ENCODE data around the gene NPAS3. TPM values are rescaled to one million over a fixed set of nuclear protein-coding genes. Genes with fewer than 3 reads are reported as not detected.

NPAS3 gene
- total and polyA plus RNA-seq, 2 of the 8 experiments (the other 6 are each of a cell fraction or from before 2014, with no cell fraction given): 0.11 to 0.60 TPM

GRCh38 chr14:33201116-33201515, 262.4 kb downstream of the NPAS3 start:
- Histone ChIP-seq H3K4ac (replicated peaks; ENCODE audit: insufficient read length, low read depth, low read length) (no peak overlapping the region), H3K9me3 (ENCODE audit: insufficient read depth in 2 of 2, low read depth in 1 of 2, low read length in 1 of 2) (peaks cover 6 to 9% of the 10 kb centered on the region in 2 experiments; a peak in 3 of 4 replicates), H4K8ac (ENCODE audit: extremely low read depth, insufficient read depth, low read length) (no peak overlapping the region), H2BK20ac (ENCODE audit: low read length) (no peak overlapping the region), H2BK15ac (ENCODE audit: low read length) (no peak overlapping the region), H2BK12ac (ENCODE audit: low read depth, low read length) (no peak overlapping the region), H3K23me2 (ENCODE audit: low read depth, low read length) (no peaks in the 10 kb centered on the region), H3K23ac (ENCODE audit: insufficient read length) (no peak overlapping the region), H3K79me2 (ENCODE audit: control insufficient read depth in 1 of 2, insufficient read depth in 2 of 2, low read length in 2 of 2) (no peaks in the 10 kb centered on the region), H3K4me2 (ENCODE audit: insufficient read depth in 1 of 2, low read depth in 2 of 2, low read length in 2 of 2) (no peak overlapping the region), H4K5ac (ENCODE audit: insufficient read length, low read depth, low read length) (no peak overlapping the region), H4K20me1 (replicated peaks in 1 of 2; ENCODE audit: control insufficient read depth in 1 of 2, insufficient read depth in 2 of 2, low read length in 2 of 2) (no peaks in the 10 kb centered on the region), H3K4me3 (ENCODE audit: extremely low read depth in 1 of 4, insufficient read depth in 2 of 4, low read depth in 3 of 4, low read length in 4 of 4) (no peak overlapping the region), H3K4me1 (replicated peaks in 1 of 4; ENCODE audit: control insufficient read depth in 3 of 4, insufficient read depth in 4 of 4, low read length in 3 of 4) (no peaks in the 10 kb centered on the region), H3K56ac (replicated peaks; ENCODE audit: insufficient read length, low read depth, low read length) (no peak overlapping the region), H3K18ac (ENCODE audit: extremely low read depth, low read length) (no peak overlapping the region), H2BK5ac (ENCODE audit: low read depth, low read length) (no peak overlapping the region), H3K9ac (replicated peaks in 1 of 4; ENCODE audit: extremely low read depth in 1 of 4, low read depth in 3 of 4, low read length in 3 of 4) (no peak overlapping the region), H3K27me3 (replicated peaks in 1 of 4; ENCODE audit: control insufficient read depth in 3 of 4, extremely low read depth in 1 of 4, insufficient read depth in 3 of 4, low read length in 3 of 4) (no peaks in the 10 kb centered on the region), H2AK5ac (ENCODE audit: low read depth, low read length) (no peak overlapping the region), H4K91ac (replicated peaks; ENCODE audit: insufficient read length, low read length) (no peak overlapping the region), H2AFZ (ENCODE audit: low read length) (no peak overlapping the region), H3K14ac (ENCODE audit: insufficient read length) (no peak overlapping the region), H2BK120ac (replicated peaks; ENCODE audit: low read depth, low read length) (no peak overlapping the region), H3K27ac (ENCODE audit: low read depth, low read length) (no peak overlapping the region), H3K79me1 (ENCODE audit: low read depth, low read length) (no peaks in the 10 kb centered on the region), H3K36me3 (ENCODE audit: control insufficient read depth in 2 of 4, insufficient read depth in 4 of 4, low read length in 3 of 4) (no peaks in the 10 kb centered on the region)
- no peak for TF ChIP-seq FOSL1 (IDR thresholded peaks at IDR 0.05; ENCODE audit: insufficient read depth, low read depth, low read length)
- no peak for TF ChIP-seq YY1 (IDR thresholded peaks at IDR 0.05; ENCODE audit: low read depth, low read length)
- TF ChIP-seq, protein P1, sequence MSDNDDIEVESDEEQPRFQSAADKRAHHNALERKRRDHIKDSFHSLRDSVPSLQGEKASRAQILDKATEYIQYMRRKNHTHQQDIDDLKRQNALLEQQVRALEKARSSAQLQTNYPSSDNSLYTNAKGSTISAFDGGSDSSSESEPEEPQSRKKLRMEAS (IDR thresholded peaks at IDR 0.05): no peak
- TF ChIP-seq BCL11A (IDR thresholded peaks at IDR 0.05; ENCODE audit: low read depth in 2 of 2, low read length in 2 of 2): no peak
- no peak for TF ChIP-seq KDM4A (IDR thresholded peaks at IDR 0.05; ENCODE audit: low read depth, low read length, severe bottlenecking)
- no peak for TF ChIP-seq JUND (IDR thresholded peaks at IDR 0.05; ENCODE audit: low read length)
- DNase-seq (ENCODE audit: low read depth in 1 of 2, low spot score in 2 of 2) (no peak), FAIRE-seq (no peak)
- POLR2A ChIA-PET (ENCODE audit: partially characterized antibody): no interaction called here
- CTCF ChIA-PET (ENCODE audit: partially characterized antibody): interaction anchor here (0.8 to 1.1 kb wide), 3 partner anchors 9 to 592 kb away, joined by 3 to 4 read pairs (median 3); no protein-coding TSS in a partner anchor
- 100% methylated on average over 2 of the region's 2 CpGs; no CpG with 5 or more reads in 1 of the 2 experiments for WGBS, 2 experiments (ENCODE audit: extremely low coverage in 1 of 2, insufficient coverage in 1 of 2, insufficient read length in 1 of 2, insufficient replicate concordance in 2 of 2, low coverage in 1 of 2, low lambda C conversion rate in 2 of 2, missing lambda C conversion rate in 1 of 2)

Data from H1 (cell line).